Stimulated activated CD4-positive, alpha-beta T cell treated with anti-CD3 and anti-CD28 coated beads, Interleukin-4, amount 100 ng/mL, for 48 hours (primary cell): Measurements from ENCODE around the gene CSTPP1.
"Not testable (repeated sequence)": the region's sequence is repeated elsewhere in the genome, so short reads cannot be mapped to it uniquely, and the experiment has no call there.

Source experiments
- DNase-seq, 2 donors: peaks; one replicate each; pipeline ENCODE4 v3.0.0-alpha.2; 2020; ENCODE audit warnings: low read depth in 2 of 2

Gene CSTPP1

DNA sequence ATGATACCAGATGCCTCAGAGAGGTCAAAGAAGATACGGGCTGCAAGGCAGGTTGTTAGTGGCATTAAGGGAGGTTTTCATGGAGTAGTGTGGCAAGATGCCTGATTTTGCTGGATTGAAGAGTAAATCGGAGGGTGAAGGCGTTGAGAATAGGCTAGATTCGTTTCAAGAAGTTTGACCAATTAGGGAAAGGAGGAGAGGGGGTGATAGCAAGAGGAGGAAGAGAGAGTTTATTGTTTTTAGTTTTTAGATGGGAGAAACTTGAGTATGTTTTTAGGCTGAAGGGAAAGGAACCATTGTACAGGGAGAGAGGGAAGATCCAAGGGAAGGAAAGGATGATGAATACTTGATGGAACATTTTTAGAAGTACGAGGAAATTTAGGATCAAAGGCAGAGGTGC lies 16.5 kb downstream of the CSTPP1 start:
- no peak for DNase-seq

- DNase-seq: no peak
These were observed 22.2 kb downstream of the CSTPP1 start for GRCh38 chr11:46958777-46959176.

DNA sequence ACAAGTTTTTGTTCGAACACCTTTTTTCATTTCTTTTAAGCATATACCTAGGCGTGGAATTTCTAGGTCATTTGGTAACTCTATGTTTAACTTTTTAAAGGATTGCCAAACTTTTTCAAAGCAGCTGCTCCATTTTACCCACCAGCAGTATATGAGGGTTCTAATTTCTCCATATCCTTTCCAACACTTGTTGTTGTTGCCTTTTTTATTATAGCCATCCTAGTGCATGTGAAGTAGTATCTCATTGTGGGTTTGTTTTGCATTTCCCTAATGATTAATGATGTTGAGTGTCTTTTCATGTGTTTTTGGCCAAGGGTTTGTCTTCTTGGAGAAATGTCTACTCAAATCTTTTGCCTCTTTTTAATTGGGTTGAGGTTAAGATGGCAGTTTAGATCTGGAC lies 24.5 kb downstream of the CSTPP1 start:
- DNase-seq: no peak

- DNase-seq: not testable (repeated sequence)
These were observed 25.3 kb downstream of the CSTPP1 start for GRCh38 chr11:46961886-46962285.

DNA sequence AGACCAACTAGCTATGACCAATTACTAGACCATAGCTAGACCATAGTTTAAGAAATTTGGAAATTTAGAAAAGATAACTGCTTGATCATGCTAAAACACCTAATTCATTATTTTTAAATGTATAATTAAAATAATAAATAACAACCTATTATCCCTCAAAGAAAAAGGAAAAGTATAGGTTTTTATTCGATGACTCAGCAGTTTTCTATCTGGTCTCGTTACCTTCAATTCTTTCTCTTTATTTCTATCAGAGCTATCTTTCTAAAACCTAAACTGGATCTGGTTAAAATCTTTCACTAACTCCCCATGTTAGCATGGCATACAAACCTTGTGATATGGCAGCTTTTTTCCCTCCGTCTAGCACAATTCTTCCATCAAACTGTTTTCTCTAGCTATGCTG lies 27.3 kb downstream of the CSTPP1 start:
- no peak for DNase-seq

DNA sequence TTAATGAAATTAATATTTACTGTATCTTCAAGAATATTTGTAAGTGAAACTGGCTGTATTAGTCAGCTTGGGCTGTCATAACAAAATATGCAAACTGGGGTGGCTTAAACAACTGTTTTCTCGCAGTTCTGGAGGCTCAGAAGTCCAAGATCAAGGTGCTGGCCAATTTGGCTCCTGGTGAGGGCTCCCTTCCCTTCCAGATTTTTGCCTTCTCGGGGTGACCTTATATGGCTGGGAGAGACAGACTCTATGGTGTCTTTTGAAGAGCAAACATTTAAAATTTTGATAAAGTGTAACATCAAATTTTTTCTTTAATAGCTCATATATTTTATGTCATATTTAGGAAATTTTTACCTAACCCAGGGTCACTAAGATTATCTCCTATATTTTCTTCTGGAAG lies 30.2 kb downstream of the CSTPP1 start:
- no peak for DNase-seq

DNA sequence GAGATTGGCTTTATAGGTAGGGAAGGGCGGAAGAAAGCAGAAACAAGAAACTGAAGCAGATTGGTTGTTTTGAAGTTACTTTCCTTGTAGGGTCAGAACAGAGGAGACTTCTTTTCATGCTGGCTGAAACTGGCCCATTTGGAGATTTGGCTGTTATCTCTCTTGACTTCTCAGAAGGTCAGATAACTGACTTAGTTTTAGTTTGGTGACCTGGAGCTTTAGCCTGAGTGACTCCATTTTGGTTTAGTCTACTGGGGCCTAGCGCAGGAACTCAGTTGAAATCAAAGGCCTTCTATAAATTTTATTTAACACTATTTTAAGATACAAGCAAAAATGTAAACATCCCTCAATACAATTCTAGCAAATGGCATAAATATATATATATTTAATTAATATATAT lies 31.4 kb downstream of the CSTPP1 start:
- no peak for DNase-seq

DNA sequence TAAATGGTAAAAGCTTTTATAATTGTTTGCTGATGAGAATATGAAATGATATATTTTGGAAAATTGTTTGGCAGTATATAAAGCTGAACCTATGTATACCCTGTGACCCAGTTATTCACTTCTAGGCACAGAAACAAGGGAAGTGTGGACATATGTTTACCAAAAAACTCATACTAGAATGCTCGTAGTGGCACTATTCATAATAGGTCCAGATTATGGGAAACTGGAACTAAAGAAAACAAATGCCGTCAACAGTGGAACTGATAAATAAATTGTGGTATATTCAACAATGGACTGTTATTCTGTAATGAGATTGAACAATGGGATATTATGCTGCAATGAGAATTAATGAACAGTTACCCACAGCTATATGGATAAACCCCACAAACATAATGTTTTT lies 32.8 kb downstream of the CSTPP1 start:
- no peak for DNase-seq

DNA sequence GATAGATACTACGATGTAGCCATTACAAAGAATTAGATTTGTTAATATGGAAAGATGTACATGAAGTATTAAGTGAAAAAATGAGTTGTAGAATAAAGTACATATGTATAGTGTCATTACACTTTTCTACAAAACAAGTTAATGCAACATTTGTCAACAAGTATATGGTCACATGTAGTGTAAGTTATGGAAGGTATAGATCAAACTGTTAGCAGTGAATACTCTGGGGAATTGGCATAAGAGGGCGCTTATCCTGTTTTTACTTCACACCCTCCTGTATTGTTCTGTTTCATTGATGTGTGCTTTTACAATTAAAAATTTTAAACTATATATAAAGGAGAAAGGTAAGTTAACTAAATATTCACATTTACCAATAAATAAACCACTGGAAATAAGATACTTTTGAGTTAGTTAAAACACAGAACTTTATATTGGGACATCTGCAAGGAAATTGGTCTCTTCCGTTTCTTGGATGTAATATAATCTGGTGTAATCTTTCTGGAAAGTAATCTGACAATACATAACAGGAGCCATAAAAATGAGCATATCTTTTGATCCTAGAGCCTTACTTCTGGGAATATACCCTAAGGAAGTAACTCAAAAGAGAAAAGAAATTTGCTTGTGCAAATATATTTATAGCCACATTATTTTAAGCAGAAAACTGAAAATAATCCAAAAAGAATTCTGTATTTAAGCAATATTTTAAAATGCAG lies 34.5 kb downstream of the CSTPP1 start:
- no peak for DNase-seq

- DNase-seq: no peak
These were observed 35.8 kb downstream of the CSTPP1 start for GRCh38 chr11:46972343-46972742.

DNA sequence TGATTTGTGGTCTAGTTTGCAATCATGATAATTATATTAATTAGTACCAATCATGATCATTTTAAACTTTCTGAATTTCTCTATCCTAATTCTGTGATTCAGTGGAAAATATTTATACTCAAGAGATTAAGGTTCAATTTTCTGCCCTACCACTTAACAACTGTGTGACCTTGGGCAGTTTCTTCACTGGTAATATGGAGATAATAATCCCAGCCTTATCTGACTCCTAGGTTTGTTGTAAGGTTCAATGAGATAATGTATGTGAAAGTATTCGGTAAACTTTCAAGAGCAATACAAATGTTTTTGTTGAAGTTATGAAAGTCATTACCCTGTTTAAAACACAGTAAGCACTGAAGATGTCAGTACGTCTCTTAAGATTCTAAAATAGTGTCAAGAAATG lies 36.3 kb downstream of the CSTPP1 start:
- DNase-seq: no peak

DNA sequence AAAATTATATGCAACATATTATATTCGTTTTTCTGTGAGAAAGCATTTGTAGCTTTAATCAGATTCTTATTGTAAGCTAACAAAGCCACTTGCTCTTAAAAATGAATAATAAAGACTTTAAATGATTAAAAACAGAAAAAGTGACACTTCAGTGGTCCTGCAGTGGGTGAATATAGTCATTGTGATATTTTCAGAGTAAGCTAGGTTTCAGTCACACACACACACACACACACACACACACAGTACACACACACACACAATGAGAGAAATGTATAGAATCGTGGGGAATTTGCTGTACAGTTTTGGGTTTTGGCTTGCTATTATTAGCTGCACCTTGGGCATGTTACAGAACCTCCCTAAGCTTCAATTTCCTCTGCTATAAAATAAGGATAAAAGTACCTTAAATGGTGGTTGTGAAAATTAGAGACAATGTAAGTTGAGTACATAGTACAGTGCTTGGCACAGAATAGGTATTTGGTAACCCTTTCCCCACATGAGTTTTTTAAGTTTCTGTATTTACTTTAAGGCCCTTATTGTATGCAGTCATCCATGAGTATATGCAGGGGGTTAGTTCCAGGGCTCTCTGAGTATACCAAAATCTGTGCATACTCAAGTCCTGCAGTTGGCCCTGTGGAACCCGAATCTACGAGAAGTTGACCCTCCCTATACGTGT lies 39.8 kb downstream of the CSTPP1 start:
- DNase-seq: no peak

GRCh38 chr11:46977038-46977813 lies 40.7 kb downstream of the CSTPP1 start:
- DNase-seq: no peak

GRCh38 chr11:46978005-46978491 lies 41.5 kb downstream of the CSTPP1 start:
- no peak for DNase-seq

DNA sequence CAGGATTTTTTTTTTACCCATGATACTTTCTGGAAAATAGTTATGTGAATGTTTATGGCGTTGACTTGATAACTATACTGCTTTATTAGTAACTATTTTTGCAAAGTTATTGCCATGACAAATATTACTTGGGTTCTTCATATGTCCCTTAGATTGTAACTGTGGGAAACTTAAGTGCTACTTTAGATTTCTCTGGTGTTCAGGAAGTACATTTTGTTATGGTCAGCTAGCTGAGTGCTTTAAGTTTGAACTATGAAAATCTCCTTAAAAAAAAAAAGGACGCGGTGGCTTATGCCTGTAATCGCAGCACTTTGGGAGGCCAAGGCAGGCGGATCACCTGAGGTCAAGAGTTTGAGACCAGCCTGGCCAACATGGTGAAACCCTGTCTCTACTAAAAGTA lies 42.8 kb downstream of the CSTPP1 start:
- no peak for DNase-seq

GRCh38 chr11:46981436-46981835 lies 44.9 kb downstream of the CSTPP1 start:
- DNase-seq: no peak

- no peak for DNase-seq
These were observed 46.4 kb downstream of the CSTPP1 start for GRCh38 chr11:46982797-46983452.

DNA sequence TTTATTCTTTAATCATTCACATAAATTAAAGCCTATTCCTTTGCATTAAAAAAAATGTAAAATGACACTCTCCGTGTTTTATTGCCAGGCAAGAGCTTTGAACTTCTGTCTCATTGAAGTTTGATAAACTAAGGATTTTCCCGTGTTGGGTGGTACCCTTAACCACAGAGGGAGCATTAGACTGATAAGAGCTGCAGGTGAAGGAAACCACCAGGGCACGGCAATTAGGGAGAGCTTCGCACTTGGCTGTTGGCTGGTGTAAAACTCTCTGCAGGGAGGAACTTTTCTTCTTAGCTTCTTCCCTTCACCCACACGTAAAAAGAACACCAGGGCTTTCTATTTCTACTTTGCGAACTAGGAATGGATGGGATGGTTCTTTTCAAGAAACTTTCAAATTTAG lies 47.0 kb downstream of the CSTPP1 start:
- no peak for DNase-seq

DNA sequence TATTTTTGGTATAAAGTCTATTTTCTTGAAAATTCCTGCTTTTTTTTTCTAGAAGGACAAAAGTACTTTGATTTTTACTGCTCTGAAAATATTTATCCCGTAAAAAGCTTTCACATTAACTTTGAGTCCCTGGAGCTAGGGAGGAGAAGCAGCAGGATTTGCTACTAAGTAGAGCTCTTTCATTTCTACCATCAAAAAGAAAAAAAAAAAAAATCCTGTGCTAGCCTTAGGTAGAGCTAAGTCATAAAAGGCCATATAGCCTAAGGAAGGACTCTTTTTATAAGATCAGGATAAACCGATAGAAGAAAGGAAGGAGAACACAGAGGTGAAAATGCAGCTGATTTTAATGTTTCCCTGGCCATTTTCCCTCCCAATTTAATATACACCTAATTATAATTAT lies 48.0 kb downstream of the CSTPP1 start:
- DNase-seq: no peak

DNA sequence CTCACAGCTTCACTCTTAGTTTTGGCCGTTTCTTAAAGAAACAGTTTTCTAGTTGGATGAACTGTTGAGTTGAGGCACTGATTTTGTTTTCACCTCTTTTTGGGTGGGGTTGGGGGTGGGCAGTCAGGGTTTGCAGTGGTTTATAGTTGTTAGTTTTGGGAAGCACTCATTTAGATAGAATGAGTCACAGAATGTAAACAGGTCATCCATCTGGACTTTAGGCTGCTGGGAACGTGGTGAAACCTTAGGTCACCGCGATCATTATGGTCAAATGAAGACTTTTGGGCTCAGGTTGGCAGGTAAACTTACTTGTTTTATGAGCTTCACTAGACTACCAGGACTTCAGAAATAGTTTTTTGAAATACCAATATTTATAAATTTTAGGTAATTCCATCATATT lies 48.4 kb downstream of the CSTPP1 start:
- DNase-seq: no peak

GRCh38 chr11:46987183-46987582 lies 50.6 kb downstream of the CSTPP1 start:
- DNase-seq: no peak

GRCh38 chr11:46989810-46990487 lies 53.4 kb downstream of the CSTPP1 start:
- not testable (repeated sequence) for DNase-seq
